EL (cell line): ENCODE data around the gene DHRS7B.
"Not testable (repeated sequence)": the region's sequence is repeated elsewhere in the genome, so short reads cannot be mapped to it uniquely, and the experiment has no call there.

ENCODE experiments used
- DNase-seq: peaks from one replicate; pipeline ENCODE4 v3.0.0-alpha.2; 2016

The DHRS7B gene

GRCh38 chr17:21126645-21127508, at the start of gene DHRS7B:
Gene DHRS7B, plus strand, starts transcription at chr17:21126964. Its CDS starts 8 bp downstream, at chr17:21126972.
- peak; percentile 95 for DNase-seq

- DNase-seq, result no peak
These were observed 49.5 kb upstream of the DHRS7B start for GRCh38 chr17:21077281-21077680.

- no peak for DNase-seq
These were observed 48.6 kb upstream of the DHRS7B start for GRCh38 chr17:21078016-21078780.

- DNase-seq, result no peak
These were observed 47.6 kb upstream of the DHRS7B start for GRCh38 chr17:21079196-21079595.

GRCh38 chr17:21082001-21082436, 44.7 kb upstream of the DHRS7B start:
- no peak for DNase-seq

- not testable (repeated sequence) for DNase-seq
These were observed 41.5 kb upstream of the DHRS7B start for GRCh38 chr17:21085280-21085679.

GRCh38 chr17:21085707-21086106, 41.1 kb upstream of the DHRS7B start:
- no peak for DNase-seq

- DNase-seq, result peak; percentile 68
These were observed 37.6 kb upstream of the DHRS7B start for GRCh38 chr17:21089145-21089544.

- DNase-seq, result no peak
These were observed 36.5 kb upstream of the DHRS7B start for GRCh38 chr17:21089933-21090901.

- DNase-seq, result no peak
These were observed 35.7 kb upstream of the DHRS7B start for GRCh38 chr17:21090902-21091618.

- DNase-seq, result no peak
These were observed 32.5 kb upstream of the DHRS7B start for GRCh38 chr17:21094298-21094704.

- DNase-seq, result no peak
These were observed 31.0 kb upstream of the DHRS7B start for GRCh38 chr17:21095735-21096134.

GRCh38 chr17:21096874-21097273, 29.9 kb upstream of the DHRS7B start:
- no peak for DNase-seq

- DNase-seq, result peak; percentile 92
These were observed 27.7 kb upstream of the DHRS7B start for GRCh38 chr17:21098934-21099689.

GRCh38 chr17:21100636-21101035, 26.1 kb upstream of the DHRS7B start:
- no peak for DNase-seq

GRCh38 chr17:21104608-21105007, 22.2 kb upstream of the DHRS7B start:
- no peak for DNase-seq

- no peak for DNase-seq
These were observed 21.5 kb upstream of the DHRS7B start for GRCh38 chr17:21105064-21105894.

GRCh38 chr17:21106316-21106715, 20.4 kb upstream of the DHRS7B start:
- no peak for DNase-seq

GRCh38 chr17:21107067-21107650, 19.6 kb upstream of the DHRS7B start:
- not testable (repeated sequence) for DNase-seq

GRCh38 chr17:21108651-21109050, 18.1 kb upstream of the DHRS7B start:
- DNase-seq, result no peak
